ENCODE data around the gene HSF2. TPM values are rescaled to one million over a fixed set of nuclear protein-coding genes. Genes with fewer than 3 reads are reported as not detected.

Gene HSF2
- total RNA-seq, result 10 to 100 TPM; 23.4 to 35.1 TPM
- long read RNA-seq, transcript HSF2-202 (12 exons, 2,643 nt), result major isoform, 37 of 59 reads
- long read RNA-seq, transcript HSF2-201 (13 exons, 2,549 nt), result minor isoform, 21 of 59 reads
- long read RNA-seq, partial matches to known transcripts, result 1 of 59 reads
- long read RNA-seq, other reads (novel, unspliced or antisense), result 0 of 59 reads

GRCh38 chr6:122399348-122400120, at the start of gene HSF2:
Gene HSF2, plus strand, starts transcription at chr6:122399652. Its CDS starts 86 bp downstream, at chr6:122399738.
- peak; percentile 97 for DNase-seq
- intact Hi-C loops (cut with DNase I), result no loop called here
- ATAC-seq, result peak; percentile 99

DNA sequence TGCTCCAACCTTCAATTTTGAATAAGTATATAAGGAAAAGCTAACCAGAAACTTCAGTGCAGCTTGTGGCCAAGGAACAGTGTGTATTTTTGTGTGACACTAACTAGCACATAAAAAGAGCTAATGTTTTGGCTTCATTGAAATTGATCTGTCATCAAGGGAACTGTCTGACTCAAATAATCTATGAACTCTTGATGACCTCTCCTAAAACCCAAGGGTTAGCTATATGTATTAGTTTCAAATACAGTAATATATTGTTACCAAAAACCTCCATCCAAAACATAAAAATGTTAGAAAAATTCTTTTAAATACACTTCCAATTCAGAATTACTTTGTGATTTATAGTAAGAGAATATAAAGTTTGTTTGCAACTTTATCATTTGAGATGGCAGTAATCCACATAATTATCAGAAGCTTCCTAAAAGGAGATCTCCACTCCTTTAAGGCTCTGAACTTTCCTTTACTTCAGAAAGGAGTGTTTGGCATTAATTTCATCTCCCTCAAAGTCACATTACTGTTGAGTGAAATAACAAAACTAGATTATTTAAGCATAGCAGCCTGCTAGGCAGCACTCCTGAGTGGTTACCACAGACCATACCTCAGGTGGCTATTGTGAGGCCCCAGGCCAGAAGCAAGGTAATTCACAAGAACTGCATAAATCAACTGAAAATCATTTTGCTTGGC, 46.3 kb upstream of the HSF2 start:
- ATAC-seq (no peak), DNase-seq (no peak)
- intact Hi-C loops (cut with DNase I), result no loop called here

GRCh38 chr6:122360809-122361208, 38.6 kb upstream of the HSF2 start:
- no peak for ATAC-seq
- DNase-seq, result no peak
- intact Hi-C loops (cut with DNase I), result no loop called here

DNA sequence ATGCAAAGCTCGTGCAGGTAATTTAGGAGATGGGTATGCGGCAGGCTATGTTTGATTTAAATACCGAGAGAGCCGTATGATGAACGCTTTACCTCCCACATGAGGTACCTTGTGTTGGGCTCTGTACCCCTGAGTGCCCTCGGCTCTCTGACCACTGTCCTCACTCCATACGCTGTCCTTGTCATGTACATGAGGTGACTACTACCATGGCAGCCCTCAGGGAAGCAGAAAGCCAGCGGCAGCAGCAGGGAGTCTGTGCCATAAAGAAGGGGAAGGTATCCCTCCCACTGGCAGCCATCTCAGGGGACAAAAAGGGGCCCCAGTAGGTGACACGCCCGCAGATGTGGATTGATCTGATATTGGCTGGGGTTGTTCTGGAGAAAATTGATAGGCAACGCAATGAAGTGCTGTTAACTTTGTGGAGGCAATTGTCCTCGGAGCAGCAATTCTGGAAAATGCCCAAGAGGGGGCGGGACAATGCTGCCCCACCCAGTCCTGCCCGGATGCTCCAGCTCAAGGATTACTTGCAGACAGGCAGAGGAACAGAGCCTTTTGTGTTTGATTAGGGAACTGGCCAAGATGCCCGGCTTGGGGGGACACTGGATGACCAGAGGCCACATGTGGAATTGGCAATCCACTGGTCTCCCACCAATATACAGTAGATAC, 38.0 kb upstream of the HSF2 start:
- intact Hi-C loops (cut with DNase I), result no loop called here
- no peak for DNase-seq
- ATAC-seq, result no peak

- ATAC-seq (no peak), DNase-seq (no peak)
- intact Hi-C loops (cut with DNase I), result no loop called here
These were observed 35.5 kb upstream of the HSF2 start for GRCh38 chr6:122363769-122364483.

- intact Hi-C loops (cut with DNase I), result no loop called here
- no peak for ATAC-seq
- no peak for DNase-seq
These were observed 33.6 kb upstream of the HSF2 start for GRCh38 chr6:122365775-122366403.

GRCh38 chr6:122367171-122367570, 32.3 kb upstream of the HSF2 start:
- DNase-seq, result no peak
- intact Hi-C loops (cut with DNase I), result no loop called here
- no peak for ATAC-seq

GRCh38 chr6:122369536-122369935, 29.9 kb upstream of the HSF2 start:
- intact Hi-C loops (cut with DNase I), result no loop called here

GRCh38 chr6:122372647-122373046, 26.8 kb upstream of the HSF2 start:
- no peak for DNase-seq
- ATAC-seq, result no peak
- intact Hi-C loops (cut with DNase I), result no loop called here

More at GRCh38 chr6:122369536-122369935, 29.9 kb upstream of the HSF2 start:
- ATAC-seq (no peak), DNase-seq (no peak)

DNA sequence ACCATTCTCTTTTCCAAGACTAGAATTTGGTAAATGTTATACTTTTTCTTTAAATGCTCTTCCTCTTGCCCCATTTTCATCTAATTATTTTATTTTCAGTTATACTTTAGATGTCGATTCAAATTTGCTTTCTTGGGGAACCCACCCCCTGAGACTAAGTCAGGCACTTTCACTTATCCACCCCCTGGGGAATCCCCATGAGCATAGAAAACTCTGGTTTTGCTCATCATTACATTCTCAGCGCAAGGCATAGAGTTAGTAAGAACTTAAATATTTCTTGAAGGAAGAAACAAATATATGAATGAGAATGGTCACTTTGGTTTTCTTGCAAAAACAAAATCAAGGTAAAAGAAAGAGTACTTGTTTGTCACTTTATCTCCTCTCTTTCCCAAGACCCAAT, 25.1 kb upstream of the HSF2 start:
- intact Hi-C loops (cut with DNase I), result no loop called here
- no peak for ATAC-seq
- no peak for DNase-seq

GRCh38 chr6:122376246-122376645, 23.2 kb upstream of the HSF2 start:
- no peak for DNase-seq
- intact Hi-C loops (cut with DNase I), result no loop called here
- no peak for ATAC-seq

- ATAC-seq (peak; percentile 83 to 84), DNase-seq (peak; percentile 45)
- intact Hi-C loops (cut with DNase I), result loop anchor here (1.0 to 5.0 kb wide), 2 partner anchors 149 to 151 kb away; no protein-coding TSS in a partner anchor
These were observed 17.8 kb upstream of the HSF2 start for GRCh38 chr6:122381494-122382265.

DNA sequence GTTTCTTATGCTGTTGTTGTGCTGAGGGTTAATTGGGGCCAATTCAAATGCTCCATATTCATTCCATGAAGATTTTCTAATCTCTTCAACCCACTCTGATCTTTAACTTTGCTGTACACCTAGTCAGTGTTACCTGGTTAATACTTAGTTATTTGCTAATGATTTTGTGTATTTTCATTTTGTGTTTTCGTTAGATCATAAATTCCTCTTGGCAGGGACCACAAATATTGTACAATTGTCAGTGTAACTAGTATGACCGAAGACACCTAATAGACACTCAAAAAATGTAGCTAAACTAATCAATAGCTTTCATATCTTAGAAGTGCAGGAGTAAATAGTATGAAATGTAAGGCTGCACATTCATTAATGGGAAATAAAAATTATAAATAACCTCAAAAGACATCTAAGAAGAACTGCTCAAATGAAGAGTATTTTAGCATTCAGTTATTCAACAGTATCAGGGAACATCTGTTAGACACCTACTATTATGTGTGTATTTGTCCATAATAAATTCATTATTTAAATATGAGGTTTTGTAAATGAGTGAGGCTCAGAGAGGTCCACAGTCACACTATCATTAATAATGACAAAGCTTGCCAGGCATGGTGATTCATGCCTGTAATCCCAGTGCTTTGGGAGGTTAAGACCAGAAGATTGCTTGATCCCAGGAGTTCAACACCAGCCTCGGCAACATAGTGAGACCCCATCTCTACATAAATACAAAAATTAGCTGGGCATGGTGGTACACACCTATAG, 13.4 kb upstream of the HSF2 start:
- DNase-seq, result no peak
- no peak for ATAC-seq
- intact Hi-C loops (cut with DNase I), result no loop called here

- ATAC-seq, result no peak
- intact Hi-C loops (cut with DNase I), result no loop called here
These were observed 10.5 kb upstream of the HSF2 start for GRCh38 chr6:122388945-122389344.

GRCh38 chr6:122389704-122390372, 9.6 kb upstream of the HSF2 start:
- ATAC-seq (no peak), DNase-seq (no peak)
- intact Hi-C loops (cut with DNase I), result no loop called here

More at GRCh38 chr6:122388945-122389344, 10.5 kb upstream of the HSF2 start:
- DNase-seq, result no peak

DNA sequence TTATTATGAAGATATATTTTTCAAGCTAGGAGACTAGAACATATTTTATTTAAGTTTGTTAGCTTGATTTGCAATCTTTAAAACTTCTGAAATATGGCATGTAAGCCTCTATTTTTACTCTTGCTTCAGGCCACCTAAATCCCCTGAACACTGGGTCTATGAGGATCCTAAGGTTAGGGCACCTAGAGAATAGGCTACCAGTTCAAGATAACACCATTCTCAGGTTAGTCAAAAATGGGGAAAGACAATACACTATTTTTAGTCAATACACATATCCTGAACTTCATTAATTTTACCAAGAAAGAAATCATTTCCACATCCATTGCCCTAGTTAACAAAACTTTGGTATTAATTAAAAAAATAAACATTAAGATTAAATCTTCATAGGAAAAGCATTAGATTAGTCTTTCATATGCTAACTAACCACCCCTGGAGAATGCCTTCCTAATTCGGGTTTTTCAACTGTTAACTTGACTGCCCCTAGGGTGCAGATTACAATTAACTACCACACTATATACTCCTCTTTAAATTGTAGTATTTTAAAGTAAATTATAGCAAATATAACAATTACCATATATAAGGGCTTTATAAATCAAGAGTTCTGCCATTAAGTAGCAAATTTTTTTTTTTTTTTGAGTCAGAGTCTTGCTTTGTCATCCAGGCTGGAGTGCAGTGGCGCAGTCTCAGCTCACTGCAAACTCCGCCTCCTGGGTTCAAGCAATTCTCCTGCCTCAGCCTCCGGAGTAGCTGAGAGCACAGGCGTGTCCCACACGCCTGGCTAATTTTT, 6.7 kb upstream of the HSF2 start:
- DNase-seq (no peak), ATAC-seq (no peak)
- intact Hi-C loops (cut with DNase I), result no loop called here
